ENCODE measurements around the gene MCIDAS.
A peak's percentile ranks its signal among the peaks of the same experiment; 100 is the strongest.

MCIDAS gene

DNA sequence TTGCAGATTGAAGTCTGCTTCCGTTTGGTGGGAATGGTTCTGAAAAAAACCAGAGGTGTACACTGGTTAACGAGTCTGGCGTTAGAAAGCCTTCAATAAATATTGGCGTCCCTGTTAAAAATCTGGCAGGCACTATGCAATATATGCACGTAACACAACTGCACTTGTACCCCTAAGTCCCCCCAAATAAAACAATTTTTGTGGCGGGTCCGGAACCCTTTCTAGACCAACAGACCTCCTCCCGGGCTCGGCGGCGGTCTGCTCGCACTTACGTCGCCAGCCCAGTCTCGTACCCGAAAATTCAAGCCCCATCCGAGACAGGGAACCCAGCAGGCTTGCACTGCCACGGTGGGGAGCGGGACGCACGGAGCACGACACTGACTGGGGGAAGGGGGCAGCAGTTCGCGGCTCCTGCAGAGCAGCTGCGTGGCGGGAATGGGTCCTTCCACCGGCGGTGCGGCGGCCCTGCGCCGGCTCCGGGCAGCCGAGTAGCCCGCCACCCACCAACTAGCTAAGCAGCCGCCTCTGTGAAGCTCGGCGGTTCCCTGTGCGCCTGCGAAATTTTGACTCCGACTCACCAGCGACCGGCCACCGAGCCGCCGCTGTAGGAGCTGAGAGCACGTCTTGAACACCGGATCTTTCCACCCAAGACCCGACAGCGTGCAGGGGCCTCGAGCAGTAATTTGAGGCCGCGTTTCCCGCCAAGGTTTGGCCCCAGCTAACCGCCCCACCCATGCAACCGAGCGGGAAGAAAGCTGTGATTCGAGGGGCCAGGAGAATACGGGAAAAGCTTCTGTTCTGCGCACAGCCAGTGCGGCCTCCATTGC lies 3.9 kb downstream of the MCIDAS start:
- no peak for DNase-seq

DNA sequence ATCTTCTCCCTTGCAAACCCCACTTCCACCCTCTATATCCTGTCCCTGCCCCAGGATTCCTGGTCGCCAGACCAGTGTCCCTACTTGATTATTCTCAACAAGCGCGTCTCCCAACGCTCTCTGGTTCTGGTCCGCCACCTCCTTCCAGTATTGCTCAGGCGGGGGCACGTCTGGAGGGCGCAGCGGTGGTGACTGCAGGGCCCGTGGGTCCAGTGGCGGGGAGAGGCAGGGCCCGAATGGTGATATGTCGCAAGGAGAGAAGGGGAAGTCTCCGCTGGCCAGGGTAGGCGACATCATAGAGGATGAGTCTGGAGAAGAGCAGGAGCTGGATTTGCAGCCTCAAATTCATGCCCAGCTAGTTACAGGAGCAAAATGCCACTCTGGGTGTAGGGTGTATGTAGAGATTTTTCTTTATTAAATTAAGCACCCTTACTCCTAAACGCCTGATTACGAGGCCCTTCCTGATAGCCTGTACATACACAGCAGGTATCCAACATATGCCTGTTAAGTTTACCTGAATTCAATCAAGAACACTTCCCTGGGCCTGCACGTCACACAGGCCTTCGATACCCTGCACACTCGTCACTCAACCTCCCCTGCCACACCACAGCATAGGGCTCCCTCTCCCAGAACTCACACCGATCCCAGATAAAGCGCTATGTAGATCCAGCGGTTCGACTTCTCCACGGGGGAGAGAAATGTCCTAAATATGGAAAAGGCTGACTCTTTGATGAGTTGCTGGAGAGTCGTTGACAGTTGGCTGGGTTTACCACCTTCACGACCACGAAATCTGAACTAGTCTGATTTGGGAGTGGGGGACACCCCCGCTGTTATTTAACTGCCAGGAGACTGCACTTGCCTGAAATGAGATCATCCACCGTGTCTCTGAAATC lies 4.8 kb downstream of the MCIDAS start:
- peak in 4 of 56 donors; percentile 10 to 27 (median 16) for DNase-seq

DNA sequence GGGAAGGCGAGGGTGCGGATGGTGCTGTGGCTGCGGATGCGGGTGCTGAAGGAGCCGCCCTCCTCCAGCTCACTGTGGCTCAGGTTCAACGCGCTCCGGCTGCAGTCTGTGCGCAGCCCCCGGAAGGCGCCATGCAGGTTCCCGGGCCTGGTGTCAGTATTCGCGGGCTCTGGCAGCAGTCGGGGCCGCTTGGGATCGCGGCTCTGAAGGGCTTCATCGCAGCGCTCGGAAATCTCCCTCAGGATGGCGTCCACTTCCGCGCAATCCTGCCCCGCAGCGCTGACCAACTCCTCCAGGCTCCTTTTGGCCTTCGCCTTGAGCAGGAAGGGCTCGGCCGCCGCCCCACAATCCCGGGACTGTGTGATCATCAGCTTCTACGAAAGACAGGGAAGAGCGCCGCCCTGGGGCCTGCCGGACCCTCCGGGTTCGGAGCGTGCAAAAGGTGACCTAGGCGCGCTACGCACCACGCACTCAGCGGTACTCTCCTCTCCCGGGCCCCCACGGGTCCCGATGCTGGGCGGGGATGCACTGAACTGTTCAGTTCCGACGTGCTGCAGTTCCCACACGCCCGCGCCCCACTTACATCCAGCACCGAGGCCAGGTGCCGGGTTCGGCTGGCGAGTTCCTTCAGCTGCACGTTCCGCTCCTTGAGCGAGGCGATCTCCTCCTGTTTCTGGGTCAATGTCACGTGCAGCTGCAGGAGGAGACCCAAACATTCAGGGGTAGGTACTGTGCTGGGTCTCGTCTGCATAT lies 6.5 kb downstream of the MCIDAS start:
- peak in 3 of 56 donors; percentile 11 to 16 (median 15) for DNase-seq

DNA sequence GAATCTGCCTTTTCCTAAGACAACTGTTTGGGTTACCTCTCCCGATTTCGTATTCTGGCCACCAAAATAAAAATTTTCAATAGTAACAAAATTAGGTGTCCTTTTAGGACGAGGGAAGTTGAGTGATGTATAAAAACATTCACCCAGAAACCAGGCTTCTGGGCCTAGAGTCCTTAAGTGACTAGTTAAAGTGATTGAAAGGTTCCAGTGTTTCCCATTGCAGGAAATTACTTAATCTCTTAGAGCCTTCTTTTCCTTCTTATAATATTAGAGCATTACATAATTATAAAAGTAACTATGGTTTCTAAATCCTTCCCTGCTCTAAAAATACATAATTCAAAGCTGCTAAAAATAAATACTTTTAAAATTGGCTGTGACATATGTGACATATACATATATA lies 7.3 kb downstream of the MCIDAS start:
- no peak for DNase-seq

DNA sequence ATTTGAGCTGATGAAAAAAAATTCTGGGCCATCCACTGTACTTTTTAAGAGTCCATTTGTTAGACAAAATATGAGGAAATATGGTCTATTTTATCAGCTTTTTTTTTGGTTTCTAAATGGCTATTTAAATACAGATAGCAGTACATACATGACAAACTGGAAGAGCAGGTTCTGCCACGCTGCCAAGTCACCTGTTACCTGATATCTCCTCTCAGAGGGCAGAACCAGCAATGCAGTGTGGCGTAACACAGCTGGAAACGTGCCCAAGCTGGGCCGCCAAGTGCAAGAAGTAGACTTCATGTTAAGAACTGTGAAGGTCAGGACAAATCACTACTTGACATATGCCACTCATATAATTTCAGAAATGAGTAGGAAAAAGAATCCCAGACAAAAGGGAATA lies 8.1 kb downstream of the MCIDAS start:
- no peak for DNase-seq

DNA sequence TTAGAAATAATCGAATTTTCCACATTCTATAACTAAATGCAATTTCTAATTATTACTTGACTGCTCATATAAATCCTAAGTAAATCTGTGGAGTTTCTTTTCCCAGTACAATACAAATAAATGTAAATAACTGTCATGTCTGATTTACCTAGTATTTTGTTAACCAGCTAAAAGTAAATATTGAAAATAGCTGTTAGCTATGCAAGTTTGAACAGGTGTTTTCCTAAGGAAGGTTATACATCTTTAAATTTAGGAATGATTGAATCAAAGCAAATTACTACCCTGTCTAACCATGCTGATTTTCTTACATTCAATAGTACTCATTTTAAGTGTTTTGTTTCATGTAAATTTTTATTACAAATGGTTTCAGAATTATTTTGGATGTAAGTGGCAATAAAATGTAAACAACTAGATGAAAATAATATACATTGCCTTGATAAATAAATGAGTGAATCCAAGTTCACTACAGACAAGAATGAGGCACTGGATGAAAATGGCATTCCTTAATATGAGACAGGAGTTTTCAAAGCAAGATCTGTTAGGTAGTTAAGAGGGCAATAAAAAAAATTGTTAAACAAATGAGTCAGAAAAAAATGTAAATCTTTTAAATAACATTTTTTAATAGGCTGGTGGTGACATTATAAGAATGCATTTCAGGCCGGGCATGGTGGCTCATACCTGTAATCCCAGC lies 15.8 kb downstream of the MCIDAS start:
- no peak for DNase-seq

DNA sequence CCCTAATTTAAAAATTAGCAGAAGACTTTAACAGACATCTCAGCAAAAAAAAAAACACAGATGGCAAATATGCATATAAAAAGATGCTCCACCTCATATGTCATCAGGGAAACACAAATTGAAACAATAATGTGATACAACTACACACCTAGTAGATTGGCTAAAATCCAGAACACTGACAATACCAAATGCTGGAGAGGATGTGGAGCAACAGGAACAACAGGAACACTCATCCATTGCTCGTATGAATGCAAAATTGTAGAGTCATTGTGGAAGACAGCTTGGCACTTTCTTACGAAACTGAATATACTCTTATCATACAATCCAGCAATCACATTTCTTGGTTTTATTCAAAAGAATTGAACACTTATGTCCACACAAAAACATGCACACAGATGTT lies 22.1 kb downstream of the MCIDAS start:
- DNase-seq, result no peak

DNA sequence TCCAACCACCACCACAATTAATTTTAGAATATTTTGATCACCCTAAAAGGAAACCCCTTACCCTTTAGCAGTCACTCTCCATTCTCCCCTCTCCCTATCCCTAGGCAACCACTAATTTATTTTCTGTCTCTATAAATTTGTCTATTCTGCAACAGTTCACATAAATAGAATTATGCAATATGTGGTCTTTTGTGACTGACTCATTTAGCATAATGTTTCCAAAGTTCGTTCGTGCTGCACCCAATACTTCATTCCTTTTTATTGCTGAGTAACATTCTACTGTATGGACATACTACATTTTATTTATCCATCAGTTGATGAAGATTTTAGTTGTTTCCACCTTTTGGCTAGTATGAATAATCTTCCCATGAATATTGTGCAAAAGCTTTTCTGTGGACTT lies 36.0 kb downstream of the MCIDAS start:
- DNase-seq, result no peak

DNA sequence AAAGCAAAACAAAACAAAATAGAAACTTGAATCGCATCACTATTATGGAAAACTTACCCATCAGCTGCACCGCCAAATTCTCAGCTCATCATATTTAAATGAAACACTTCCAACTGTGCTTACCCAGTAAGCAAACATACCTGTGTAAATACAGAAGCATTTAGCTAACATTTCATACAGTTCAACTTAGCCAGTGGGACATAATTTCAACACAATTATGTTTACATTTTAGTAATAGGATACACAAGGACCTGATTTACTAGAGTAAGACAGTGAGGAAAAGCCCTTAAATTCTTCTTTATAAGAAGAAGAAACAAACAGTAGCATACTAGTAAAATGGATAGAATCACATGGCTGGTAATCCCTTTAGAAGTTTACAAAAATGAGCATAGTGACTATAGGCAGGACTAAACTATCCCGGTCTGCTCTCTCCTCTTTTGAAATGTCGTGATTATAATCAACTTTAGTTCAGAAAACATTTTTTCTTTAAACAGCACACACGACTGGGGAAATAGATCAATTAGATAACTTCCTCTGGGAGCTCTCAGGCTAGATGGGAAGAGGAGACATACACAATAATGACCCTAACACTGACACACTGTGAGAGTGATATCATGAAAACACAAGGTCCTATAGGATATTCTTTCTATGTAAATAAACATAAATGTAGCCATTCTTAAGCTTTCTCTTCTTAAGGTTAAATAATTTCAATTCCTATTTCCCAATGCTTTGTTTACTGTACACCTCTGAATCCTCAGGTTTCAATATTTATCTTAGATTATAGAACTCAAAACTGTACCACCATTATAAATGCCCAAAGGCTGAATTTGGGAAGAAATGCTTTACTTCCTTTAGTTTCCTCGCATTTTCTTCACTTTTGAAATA lies 38.2 kb downstream of the MCIDAS start:
- no peak for DNase-seq

DNA sequence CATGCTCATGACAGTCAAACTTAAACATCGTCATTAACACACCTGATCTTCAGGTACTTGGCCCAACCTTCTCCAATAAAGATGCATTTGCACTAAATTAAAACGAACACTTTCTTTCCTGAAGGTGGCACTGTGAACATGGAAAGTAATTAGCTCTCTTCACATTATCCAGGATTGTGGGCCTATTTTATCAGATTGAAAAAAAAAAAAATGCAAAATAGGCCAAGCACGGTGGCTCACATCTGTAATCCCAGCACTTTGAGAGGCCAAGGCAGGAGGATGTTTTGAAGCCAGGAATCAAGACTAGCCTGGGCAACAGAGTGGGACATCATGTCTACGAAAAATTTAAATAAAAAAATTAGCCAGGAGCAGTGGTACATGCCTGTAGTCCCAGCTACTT lies 39.7 kb downstream of the MCIDAS start:
- no peak for DNase-seq

DNA sequence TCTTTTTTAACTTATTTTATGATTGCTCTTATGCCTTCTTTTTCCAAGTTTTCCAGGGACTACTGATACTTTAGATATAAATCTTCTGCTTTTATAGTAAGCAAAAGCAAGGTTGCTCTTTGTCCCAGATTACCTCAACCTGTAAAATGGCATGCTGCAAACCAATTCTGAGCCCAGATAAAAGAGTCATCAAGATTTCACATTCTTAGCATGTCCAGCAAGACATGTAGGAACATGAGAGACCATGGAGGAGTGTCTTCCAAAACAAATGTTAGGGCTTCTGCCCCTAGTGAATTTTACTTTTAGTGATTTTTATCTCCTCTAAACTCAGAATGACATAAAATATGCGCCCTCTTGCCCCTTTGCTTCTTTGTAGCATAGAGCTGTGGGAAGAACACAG lies 47.1 kb downstream of the MCIDAS start:
- no peak for DNase-seq

DNA sequence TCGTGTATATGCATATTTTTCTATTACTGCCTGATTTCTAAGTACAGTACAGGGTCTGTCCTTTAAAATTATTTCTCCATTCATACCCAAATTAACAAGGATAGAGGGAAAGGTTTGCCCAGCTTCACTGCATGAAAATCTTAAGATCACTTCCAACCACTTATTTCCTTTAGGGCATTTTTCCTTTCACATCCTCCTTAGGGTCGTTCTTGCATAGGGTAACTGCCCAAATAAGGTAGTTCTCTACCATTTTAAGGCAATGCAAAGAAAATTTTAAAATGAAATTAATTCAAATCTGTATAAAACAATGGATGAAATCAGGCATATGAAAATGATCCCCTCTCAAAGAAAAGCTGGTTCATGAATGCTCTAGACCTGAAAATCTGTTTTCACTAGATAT lies 50.0 kb downstream of the MCIDAS start:
- no peak for DNase-seq

DNA sequence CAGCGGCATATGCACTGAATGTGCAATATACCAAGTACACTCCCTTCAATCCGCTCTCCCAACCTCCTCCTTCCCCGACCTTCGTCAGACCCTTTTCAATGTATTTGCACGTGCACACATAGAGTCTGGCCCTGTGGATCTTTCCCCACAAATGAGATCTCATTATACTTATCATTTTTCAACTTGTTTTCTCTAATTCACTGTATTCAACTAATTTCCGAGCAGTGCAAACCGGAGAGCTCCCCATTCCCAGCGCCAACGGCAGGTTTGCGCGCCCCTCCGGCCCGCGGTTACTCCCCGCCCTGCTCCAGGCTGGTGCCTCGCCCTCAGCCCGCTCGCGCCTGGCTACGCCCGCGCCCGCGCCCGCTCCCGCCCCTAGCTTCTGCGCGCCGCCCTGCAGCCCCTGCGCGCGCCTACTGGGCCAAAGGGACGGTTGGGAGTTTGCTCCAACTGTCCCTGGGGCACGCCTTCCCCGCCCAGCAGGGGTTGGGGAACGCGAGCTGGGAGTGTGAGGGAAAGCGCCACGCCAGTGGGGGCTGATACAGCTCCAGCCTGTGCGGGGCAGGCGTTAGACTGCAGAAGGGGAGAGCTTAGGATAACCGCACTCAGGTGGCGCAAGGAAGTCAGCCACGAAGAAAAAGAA lies 50.8 kb downstream of the MCIDAS start:
- peak in 4 of 56 donors; percentile 0 to 5 (median 2) for DNase-seq

DNA sequence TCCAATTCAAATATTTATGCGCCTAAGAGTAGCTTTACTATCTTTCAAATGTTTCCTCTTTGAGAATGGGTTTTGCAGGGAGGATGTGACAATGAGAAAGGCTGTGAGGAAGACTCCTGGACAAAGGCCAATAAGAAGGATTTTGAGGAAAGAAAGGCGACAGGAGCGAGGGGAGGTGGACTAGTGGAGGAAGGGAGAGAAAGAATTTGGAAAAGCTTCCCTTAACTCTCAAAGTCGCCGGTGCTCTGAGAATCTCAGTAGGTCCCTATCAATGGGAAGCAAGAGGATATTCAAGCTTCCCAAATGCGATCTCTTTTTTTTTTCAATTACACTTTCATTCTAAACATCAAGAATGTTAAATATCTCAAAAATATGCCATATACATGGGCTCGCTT lies 51.3 kb downstream of the MCIDAS start:
- no peak for DNase-seq

DNA sequence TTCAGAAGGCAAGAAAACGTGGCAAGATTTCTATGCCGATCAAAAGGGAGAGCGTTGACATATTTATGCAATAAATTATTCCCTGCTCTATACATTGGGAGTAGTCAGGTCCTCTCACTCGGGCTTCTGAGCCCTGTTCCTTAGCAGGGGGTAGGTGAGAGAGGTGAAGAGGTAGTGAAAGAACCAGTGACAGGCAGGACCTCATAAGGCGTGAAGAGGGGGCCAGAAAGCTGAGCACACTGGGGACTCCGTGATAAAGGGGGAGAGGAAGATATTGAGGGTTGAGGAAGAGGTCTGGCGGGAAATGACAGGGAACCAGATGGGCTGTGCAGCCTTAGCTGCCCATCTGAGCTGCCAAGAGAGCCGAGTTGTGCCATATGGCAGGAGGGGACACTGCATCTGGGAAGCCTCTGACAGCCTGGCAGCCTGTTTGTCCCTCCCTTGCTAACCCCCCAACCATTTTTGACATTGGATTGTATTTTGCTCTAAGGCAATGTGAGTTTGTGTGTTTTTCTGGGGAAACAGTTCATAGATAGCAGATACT lies 53.4 kb downstream of the MCIDAS start:
- DNase-seq, result peak in 1 of 56 donors; percentile 14

DNA sequence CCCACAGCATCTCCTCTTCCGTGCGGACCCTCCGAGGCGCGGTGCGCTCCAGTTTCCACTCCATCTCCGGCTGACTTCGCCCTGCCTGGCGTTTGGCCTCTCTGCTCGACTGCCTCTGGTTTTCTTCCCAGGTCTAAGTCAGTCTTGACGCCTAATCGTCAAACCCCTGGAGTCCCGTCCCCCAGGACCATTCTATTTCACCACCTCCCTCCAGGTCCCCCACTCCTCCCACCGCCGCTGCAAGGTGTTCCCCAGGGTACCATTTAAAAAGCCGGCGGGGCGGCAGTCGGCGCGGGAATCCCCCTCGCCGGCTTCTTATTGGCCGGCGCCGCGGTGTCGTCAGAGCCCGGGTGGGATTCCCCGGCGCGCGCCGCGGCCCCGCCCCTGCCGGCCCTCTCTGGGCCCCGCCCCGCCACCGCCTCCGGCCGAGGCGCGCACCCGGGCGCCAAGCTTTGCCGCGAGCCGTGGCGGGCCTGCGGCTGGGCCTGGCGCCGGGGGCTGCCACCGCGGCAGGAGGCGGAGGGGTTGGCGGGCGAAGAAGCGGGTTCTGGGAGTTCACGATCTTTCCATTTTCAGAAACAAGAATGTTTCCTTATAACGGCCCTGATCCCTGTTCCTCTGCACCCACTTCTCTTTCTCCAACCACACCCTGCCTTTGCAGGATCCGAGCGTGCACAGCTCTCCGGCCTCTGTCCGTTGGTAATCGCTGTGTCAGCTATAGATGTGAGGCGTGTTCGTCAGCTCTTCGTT lies 54.0 kb downstream of the MCIDAS start, which contains the start of gene CDC20B:
TSS of gene CDC20B (minus strand) at position 241 of the 750 bp plus-strand sequence. CDS start at position 64, 177 bp downstream.
- DNase-seq, result peak in 35 of 56 donors; percentile 3 to 64 (median 21)

DNA sequence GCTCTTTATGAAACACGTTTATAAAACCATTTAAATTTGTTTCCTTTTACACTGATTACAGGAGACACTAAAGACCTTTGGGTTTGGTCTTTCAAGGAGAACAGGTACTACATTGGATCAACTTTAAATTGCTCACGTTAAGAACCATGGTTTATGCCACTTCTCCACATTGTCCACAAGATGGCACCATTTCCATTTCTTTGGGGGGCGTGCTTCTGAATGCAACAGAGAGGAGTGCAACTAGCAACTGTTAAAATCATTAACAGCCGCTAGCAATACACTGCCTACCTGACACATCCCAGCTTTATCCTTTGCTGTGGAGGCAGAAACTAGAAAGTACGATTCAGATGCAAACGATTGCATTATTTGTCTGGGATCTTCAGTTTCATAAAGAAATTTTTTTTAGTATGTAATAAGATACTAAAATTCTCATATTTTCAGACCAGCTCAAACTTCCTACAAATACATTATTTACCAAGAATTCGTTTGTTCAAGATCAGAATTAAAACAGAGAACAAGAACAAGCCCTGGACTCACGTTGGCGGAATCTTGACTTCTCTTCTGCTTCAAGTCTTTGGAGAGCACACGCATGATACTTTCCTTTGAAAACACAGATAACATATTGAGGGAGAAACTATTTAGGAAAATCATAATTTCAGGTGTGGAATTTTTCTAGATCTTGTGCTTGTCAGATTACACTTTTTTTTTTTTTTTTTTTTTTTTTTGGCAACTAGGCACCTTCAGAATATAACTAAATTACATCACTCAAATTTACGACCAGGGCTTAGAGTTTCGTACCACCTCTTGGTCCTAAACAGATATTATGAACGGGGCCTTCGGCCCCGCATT lies 54.8 kb downstream of the MCIDAS start:
- DNase-seq, result peak in 39 of 56 donors; percentile 1 to 68 (median 22)
